WI38 (cell line): ENCODE measurements around the gene EGF.

Experiments used
- H3K4me3 ChIP-seq: 2 replicates; pipeline ENCODE4 v1.5.1; 2011; ENCODE audit warnings: low read depth, mild to moderate bottlenecking, control low read depth, low read length
- TF ChIP-seq, protein P1 (sequence below): IDR thresholded peaks from 2 replicates; pipeline ENCODE4 v1.5.1; 2012; ENCODE audit warnings: low read depth, mild to moderate bottlenecking, control low read depth, low read length

EGF gene

DNA sequence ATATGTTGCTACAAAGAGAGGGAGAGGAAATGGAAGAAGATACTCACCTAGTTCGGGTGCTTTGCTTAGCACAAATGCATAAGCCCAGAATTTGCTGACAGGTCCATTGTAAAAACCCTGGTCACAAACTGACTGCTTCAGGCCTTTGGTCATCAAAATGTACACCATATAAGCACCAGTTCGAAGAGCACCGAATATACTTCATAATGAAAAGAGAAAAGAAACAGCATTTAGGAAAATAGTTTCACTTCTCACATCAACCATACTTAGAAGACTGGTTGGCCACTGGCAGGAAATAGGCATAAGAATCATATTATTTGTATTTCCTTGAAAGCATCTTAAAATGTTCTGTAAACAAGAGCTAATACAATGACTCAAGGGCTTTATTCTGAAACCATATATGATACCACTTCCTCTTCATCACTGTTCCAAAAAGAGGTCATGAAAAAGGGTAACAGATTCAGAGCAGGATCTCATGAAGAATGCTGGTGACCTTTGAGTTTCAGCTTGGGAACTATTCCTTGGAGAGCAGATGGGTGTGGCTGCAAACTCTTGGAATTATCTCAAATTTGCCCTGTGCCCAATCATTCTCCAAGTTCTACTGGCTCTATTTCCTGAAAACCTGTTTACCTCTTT, 147.0 kb downstream of the EGF start:
- TF ChIP-seq, protein P1, sequence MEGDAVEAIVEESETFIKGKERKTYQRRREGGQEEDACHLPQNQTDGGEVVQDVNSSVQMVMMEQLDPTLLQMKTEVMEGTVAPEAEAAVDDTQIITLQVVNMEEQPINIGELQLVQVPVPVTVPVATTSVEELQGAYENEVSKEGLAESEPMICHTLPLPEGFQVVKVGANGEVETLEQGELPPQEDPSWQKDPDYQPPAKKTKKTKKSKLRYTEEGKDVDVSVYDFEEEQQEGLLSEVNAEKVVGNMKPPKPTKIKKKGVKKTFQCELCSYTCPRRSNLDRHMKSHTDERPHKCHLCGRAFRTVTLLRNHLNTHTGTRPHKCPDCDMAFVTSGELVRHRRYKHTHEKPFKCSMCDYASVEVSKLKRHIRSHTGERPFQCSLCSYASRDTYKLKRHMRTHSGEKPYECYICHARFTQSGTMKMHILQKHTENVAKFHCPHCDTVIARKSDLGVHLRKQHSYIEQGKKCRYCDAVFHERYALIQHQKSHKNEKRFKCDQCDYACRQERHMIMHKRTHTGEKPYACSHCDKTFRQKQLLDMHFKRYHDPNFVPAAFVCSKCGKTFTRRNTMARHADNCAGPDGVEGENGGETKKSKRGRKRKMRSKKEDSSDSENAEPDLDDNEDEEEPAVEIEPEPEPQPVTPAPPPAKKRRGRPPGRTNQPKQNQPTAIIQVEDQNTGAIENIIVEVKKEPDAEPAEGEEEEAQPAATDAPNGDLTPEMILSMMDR = no peak

DNA sequence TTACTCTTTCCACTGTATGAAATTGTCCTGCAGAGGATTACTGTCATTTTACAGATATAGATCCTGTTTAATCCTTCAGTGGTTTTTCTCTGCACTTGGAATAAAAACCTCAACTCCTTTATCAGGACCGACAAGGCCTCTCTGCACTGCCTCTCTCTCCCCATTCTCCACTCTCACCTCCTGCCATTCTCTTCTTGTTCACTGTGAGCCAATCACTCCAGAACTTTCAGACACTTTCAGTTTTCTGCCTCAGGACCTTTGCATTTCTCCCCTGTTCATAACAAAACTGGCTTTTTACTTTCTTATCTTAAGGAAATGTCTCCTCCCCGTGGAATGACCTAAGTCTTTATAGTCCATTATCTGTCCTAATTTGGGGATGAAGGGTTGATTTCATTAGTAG, 148.4 kb downstream of the EGF start:
- H3K4me3 ChIP-seq = no peak overlapping the region

More for the DNA sequence above, 147.0 kb downstream of the EGF start:
- H3K4me3 ChIP-seq = no peak overlapping the region

More for the DNA sequence above, 148.4 kb downstream of the EGF start:
- TF ChIP-seq, protein P1 = no peak
